K562 (cell line): ENCODE data around the gene APCDD1L. TPM values are rescaled to one million over a fixed set of nuclear protein-coding genes. Genes with fewer than 3 reads are reported as not detected.

Experiments
- ATAC-seq: fragments of 200-7000 bp; cut with Tn5 transposase; 3 replicates; pipeline ENCODE4 v1.9.1; 2020; ENCODE audit warnings: moderate library complexity
- BruUV-seq: library from RNA; stranded (reverse); fragments of 400-500 nt; replicated peaks from 2 replicates; lab custom pipeline; 2021; lab: Mats Ljungman, UMichigan
- CTCF ChIA-PET: fragments of 300-600 bp; formaldehyde crosslinking; extraction: SDS; loops from one replicate; lab custom pipeline; 2021; ENCODE audit warnings: low intra/inter-chr PET ratio; lab: Yijun Ruan, JAX
- POLR2A ChIA-PET: fragments of 300-600, 350-650 bp; sonication (Branson Sonifier 250); formaldehyde crosslinking; extraction: SDS; loops from one replicate; lab custom pipeline; 2021; ENCODE audit warnings: antibody characterized with exemption, inconsistent platforms; lab: Yijun Ruan, JAX
- DNase-seq, 4 experiments: peaks; one replicate each; pipeline versions ENCODE4 v3.0.0 to v3.0.0-alpha.2; 2011 to 2018; ENCODE audit warnings: low spot score in 3 of 4, mixed read lengths in 3 of 4; ENCODE audit errors: extremely low read depth in 1 of 4
- FAIRE-seq: peaks from 2 replicates; lab custom pipeline; 2011; peaks lifted over from hg19 to GRCh38; lab: Jason Lieb, UNC
- H2AFZ ChIP-seq: 2 replicates; pipeline ENCODE4 v1.6.0; 2011; ENCODE audit warnings: low read depth, low read length, control low read depth, inconsistent platforms
- H3K27ac ChIP-seq: fragments of 200-600 bp; 3 replicates; pipeline ENCODE4 v1.8.0; 2011; ENCODE audit warnings: low read depth, mild to moderate bottlenecking, control low read depth, inconsistent platforms, low read length, moderate library complexity, mixed read lengths; ENCODE audit errors: extremely low read depth
- H3K27me3 ChIP-seq, 2 experiments: fragments of 300-600 bp in 1 of 2; 2 replicates in 1 of 2; 3 replicates in 1 of 2; pipeline versions ENCODE4 v1.6.0 to v1.8.0; 2011; ENCODE audit warnings: inconsistent platforms in 2 of 2, low read length in 2 of 2, mild to moderate bottlenecking in 1 of 2, mixed read lengths in 1 of 2, moderate library complexity in 1 of 2; ENCODE audit not compliant: control insufficient read depth in 2 of 2, insufficient read depth in 2 of 2
- H3K36me3 ChIP-seq: fragments of 300-600 bp; 3 replicates; pipeline ENCODE4 v1.8.0; 2011; ENCODE audit warnings: mild to moderate bottlenecking, low read length, inconsistent platforms; ENCODE audit not compliant: control insufficient read depth, insufficient read depth
- H3K4me1 ChIP-seq, 2 experiments: fragments of 200-600 bp in 1 of 2; replicated peaks in 1 of 2; 2 replicates in 1 of 2; 3 replicates in 1 of 2; pipeline versions ENCODE4 v1.5.1 to v1.8.0; 2011; ENCODE audit warnings: inconsistent platforms in 2 of 2, low read length in 2 of 2, mild to moderate bottlenecking in 1 of 2, mixed read lengths in 1 of 2, moderate library complexity in 1 of 2; ENCODE audit not compliant: control insufficient read depth in 2 of 2, insufficient read depth in 2 of 2
- H3K4me2 ChIP-seq: 2 replicates; pipeline ENCODE4 v1.6.1; 2011; ENCODE audit warnings: low read length, control low read depth, inconsistent platforms, mixed read lengths; ENCODE audit not compliant: insufficient read depth
- H3K4me3 ChIP-seq: fragments of 200-600 bp; sonication (generic), shearing (Covaris generic); 2 replicates; pipeline ENCODE4 v1.5.1; 2016; ENCODE audit warnings: control low read depth, inconsistent platforms
- H3K79me2 ChIP-seq: fragments of 200-600 bp; 3 replicates; pipeline ENCODE4 v1.8.0; 2011; ENCODE audit warnings: low read length, inconsistent platforms; ENCODE audit not compliant: control insufficient read depth, insufficient read depth
- H3K9ac ChIP-seq, 2 experiments: 2 replicates each; pipeline versions ENCODE4 v1.6.0 to v1.6.1; 2011; ENCODE audit warnings: low read depth in 2 of 2, low read length in 2 of 2, control low read depth in 1 of 2, inconsistent platforms in 1 of 2, mild to moderate bottlenecking in 1 of 2, mixed read lengths in 1 of 2; ENCODE audit not compliant: insufficient read depth in 1 of 2
- H3K9me1 ChIP-seq: one replicate; pipeline ENCODE4 v1.6.0; 2011; ENCODE audit warnings: inconsistent platforms, mild to moderate bottlenecking, low read length, moderate library complexity; ENCODE audit not compliant: control insufficient read depth, insufficient read depth
- H3K9me3 ChIP-seq: replicated peaks from 2 replicates; pipeline ENCODE4 v1.5.1; 2011; ENCODE audit warnings: low read depth, low read length, inconsistent platforms; ENCODE audit not compliant: control insufficient read depth, insufficient read depth
- H4K20me1 ChIP-seq: replicated peaks from 2 replicates; pipeline ENCODE4 v1.6.1; 2011; ENCODE audit warnings: low read length, inconsistent platforms, mixed read lengths; ENCODE audit not compliant: control insufficient read depth, insufficient read depth
- COPS2 ChIP-seq: fragments of 450-650 bp; conservative IDR thresholded peaks from 2 replicates; pipeline ENCODE4 v1.6.1; 2016; ENCODE audit warnings: mild to moderate bottlenecking, moderate library complexity
- EGR1 ChIP-seq: fragments of 450-650 bp; conservative IDR thresholded peaks from 2 replicates; pipeline ENCODE4 v1.6.1; 2017; ENCODE audit warnings: mild to moderate bottlenecking
- ELF2 ChIP-seq: fragments of 250-450 bp; sonication (Bioruptor Pico); IDR thresholded peaks from 2 replicates; pipeline ENCODE4 v1.5.0; 2021; ENCODE audit warnings: mild to moderate bottlenecking
- EP300 ChIP-seq: IDR thresholded peaks from 2 replicates; pipeline ENCODE4 v1.6.1; 2012; ENCODE audit warnings: low read length, improper control_type of control experiment
- FIP1L1 ChIP-seq: fragments of 200-400 bp; formaldehyde crosslinking; IDR thresholded peaks from 2 replicates; pipeline ENCODE4 v1.6.1; 2018; ENCODE audit warnings: mild to moderate bottlenecking, low read depth, low read length; ENCODE audit not compliant: poor library complexity, severe bottlenecking
- GTF3C2 ChIP-seq: IDR thresholded peaks from 3 replicates; pipeline ENCODE4 v1.6.1; 2011; ENCODE audit warnings: borderline replicate concordance, mild to moderate bottlenecking, moderate library complexity; ENCODE audit not compliant: insufficient read length; ENCODE audit errors: extremely low read depth
- HMG20A ChIP-seq: fragments of 450-650 bp; formaldehyde crosslinking; conservative IDR thresholded peaks from 2 replicates; pipeline ENCODE4 v1.4.0; 2020; ENCODE audit warnings: mild to moderate bottlenecking, mixed read lengths
- MCM5 ChIP-seq: fragments of 450-650 bp; IDR thresholded peaks from 2 replicates; pipeline ENCODE4 v1.6.1; 2016; ENCODE audit warnings: low read depth
- NFE2 ChIP-seq: IDR thresholded peaks from 2 replicates; pipeline ENCODE4 v1.6.1; 2014; ENCODE audit warnings: antibody characterized with exemption, low read depth
- PATZ1 ChIP-seq: fragments of 250-450 bp; sonication (Bioruptor Pico); IDR thresholded peaks from 2 replicates; pipeline ENCODE4 v1.5.0; 2020; ENCODE audit warnings: mild to moderate bottlenecking, borderline replicate concordance
- RBM22 ChIP-seq: fragments of 200-400 bp; formaldehyde crosslinking; IDR thresholded peaks from 2 replicates; pipeline ENCODE4 v1.6.1; 2018; ENCODE audit warnings: low read length, low read depth; ENCODE audit not compliant: poor library complexity, severe bottlenecking
- SREBF2 ChIP-seq: sonication (generic); formaldehyde crosslinking; IDR thresholded peaks from 2 replicates; pipeline ENCODE4 v1.4.0; 2020; ENCODE audit warnings: mild to moderate bottlenecking, missing genetic modification reagents
- TCFL5 ChIP-seq: fragments of 250-450 bp; sonication (Bioruptor Pico); conservative IDR thresholded peaks from 2 replicates; pipeline ENCODE4 v1.6.1; 2021; ENCODE audit warnings: mild to moderate bottlenecking, moderate library complexity, matching md5 sums
- TEAD4 ChIP-seq, 2 experiments: sonication (generic) in 1 of 2; formaldehyde crosslinking in 1 of 2; IDR thresholded peaks; 2 replicates each; pipeline versions ENCODE4 v1.6.1 to v1.8.0; 2012 to 2022; ENCODE audit warnings: borderline replicate concordance in 1 of 2, inconsistent platforms in 1 of 2, low read length in 1 of 2, mild to moderate bottlenecking in 1 of 2, missing genetic modification reagents in 1 of 2
- THAP7 ChIP-seq: fragments of 250-450 bp; sonication (Bioruptor Pico); IDR thresholded peaks from 2 replicates; pipeline ENCODE4 v1.5.0; 2021
- TRIM24 ChIP-seq, 2 experiments: fragments of 450-650 bp; IDR thresholded peaks; 2 replicates each; pipeline ENCODE4 v1.6.1; 2016
- ZFP30 ChIP-seq: fragments of 250-450 bp; sonication (Bioruptor Pico); IDR thresholded peaks from 2 replicates; pipeline ENCODE4 v1.8.0; 2022; ENCODE audit warnings: moderate library complexity, mild to moderate bottlenecking, inconsistent platforms, borderline replicate concordance
- ZNF311 ChIP-seq: fragments of 250-450 bp; sonication (Bioruptor Pico); IDR thresholded peaks from 2 replicates; pipeline ENCODE4 v1.4.0; 2020; ENCODE audit warnings: mild to moderate bottlenecking, moderate library complexity
- WGBS: fragments of 100-300 bp; shearing (Covaris generic); methylation state at CpG from one replicate; pipeline ENCODE4 v1.1.6; 2016; ENCODE audit warnings: low coverage, mixed read lengths; ENCODE audit not compliant: insufficient coverage; ENCODE audit errors: missing lambda C conversion rate; 5-methylcytosine and 5-hydroxymethylcytosine counted together
- in situ Hi-C: fragments of 300-500 bp; cut with MboI; formaldehyde crosslinking; loops from 4 replicates; pipeline ENCODE4 v1.15.0; 2018; ENCODE audit warnings: inconsistent platforms, mixed read lengths
- intact Hi-C: fragments of 100-400 bp; cut with micrococcal nuclease; formaldehyde crosslinking; loops from 2 replicates; pipeline ENCODE4 v1.14.2; 2022
- polyA plus RNA-seq, 8 experiments: library from polyadenylated mRNA; depleted of rRNA in 4 of 8; stranded (reverse) in 5 of 8; unstranded in 3 of 8; fragments of >200 nt; fragmentation: Nextera tagmentation in 2 of 8; fragmentation: Illumina TruSeq in 1 of 8; extraction: Ambion mirVana in 2 of 8; extraction: Trizol in 1 of 8; gene quantifications; 2 replicates each; pipeline versions ENCODE4 v1.2.1 to v1.2.3, GENCODE V29; 2011 to 2014; ENCODE audit warnings: inconsistent platforms in 1 of 8, missing spikeins in 1 of 8
- total RNA-seq, 7 experiments: library from RNA; depleted of rRNA in 6 of 7; stranded (reverse); fragments of >200 nt in 6 of 7; fragmentation: Illumina TruSeq in 2 of 7; extraction: Trizol in 2 of 7; gene quantifications; 2 replicates each; pipeline versions ENCODE4 v1.2.1 to v1.2.3, GENCODE V29; 2011 to 2021; ENCODE audit warnings: low replicate concordance in 1 of 7

Gene APCDD1L
- total and polyA plus RNA-seq, 9 of the 15 experiments (the other 6 are each of a cell fraction or from before 2014, with no cell fraction given): not detected

GRCh38 chr20:58486207-58486606 is 29.0 kb downstream of the APCDD1L start:
- H3K27me3 ChIP-seq: peaks cover 2 to 7% of the 10 kb centered on the region in 2 experiments; a peak in 2 of 5 replicates
- no peaks in the 10 kb centered on the region for H3K9me1 ChIP-seq
- BruUV-seq: no TSS peak
- H2AFZ ChIP-seq: no peak overlapping the region
- no peak overlapping the region for H3K9ac ChIP-seq
- H3K4me2 ChIP-seq: no peak overlapping the region
- peaks cover 3 to 4% of the 10 kb centered on the region in 2 experiments; a peak in 3 of 5 replicates for H3K4me1 ChIP-seq
- no peaks in the 10 kb centered on the region for H4K20me1 ChIP-seq
- 0% methylated on average over 1 of the region's 1 CpG for WGBS
- POLR2A ChIA-PET: no interaction called here
- no peaks in the 10 kb centered on the region for H3K36me3 ChIP-seq
- ATAC-seq: no peak
- FAIRE-seq: no peak
- in situ Hi-C loops (loop anchor here (10.0 kb wide), 1 partner anchor 369 kb away; the partner anchor contains the start of genes GNAS and GNAS-AS1), intact Hi-C loops (no loop called here)
- no peak for DNase-seq
- CTCF ChIA-PET: no interaction called here
- H3K4me3 ChIP-seq: no peak overlapping the region
- peaks cover 8% of the 10 kb centered on the region; the same call in 1 of the 2 replicates for H3K9me3 ChIP-seq
- no peak overlapping the region for H3K27ac ChIP-seq
- H3K79me2 ChIP-seq: no peaks in the 10 kb centered on the region
- TF ChIP-seq TCFL5 (no peak), NFE2 (no peak), EP300 (no peak), TEAD4 (IDR thresholded peaks at IDR 0.05; ENCODE audit: low read length) (no peak), TEAD4 (CRISPR knock-in tag; IDR thresholded peaks at IDR 0.05; ENCODE audit: borderline replicate concordance) (no peak), THAP7 (CRISPR knock-in tag) (no peak), ELF2 (CRISPR knock-in tag) (no peak), SREBF2 (CRISPR knock-in tag) (no peak), HMG20A (no peak), MCM5 (no peak), ZFP30 (peak; percentile 78; the same call in 1 of the 2 replicates), RBM22 (no peak), PATZ1 (CRISPR knock-in tag) (no peak), ZNF311 (CRISPR knock-in tag) (no peak), COPS2 (no peak), FIP1L1 (no peak), TRIM24 (IDR thresholded peaks at IDR 0.05) (0 out of 4 replicates have a peak, but pooled peaks of 1 of the 2 experiments have one; percentile 17), GTF3C2 (no peak), EGR1 (no peak)
